ENCODE data around the gene WIPF2.

WIPF2 gene

GRCh38 chr17:40278414-40278813 is 59.3 kb downstream of the WIPF2 start:
- no peak overlapping the region for H3K4me3 ChIP-seq (ENCODE audit: low read length)

GRCh38 chr17:40279402-40279801 is 60.3 kb downstream of the WIPF2 start:
- H3K4me3 ChIP-seq (ENCODE audit: low read length): no peak overlapping the region
- DNase-seq (ENCODE audit: low read depth): no peak
- TF ChIP-seq CTCF (conservative IDR thresholded peaks at IDR 0.05; ENCODE audit: low read length): no peak

More at GRCh38 chr17:40278414-40278813, 59.3 kb downstream of the WIPF2 start:
- no peak for TF ChIP-seq CTCF (conservative IDR thresholded peaks at IDR 0.05; ENCODE audit: low read length)
- no peak for DNase-seq (ENCODE audit: low read depth)

GRCh38 chr17:40281663-40282062 is 62.6 kb downstream of the WIPF2 start:
- DNase-seq (ENCODE audit: low read depth): peak; percentile 9
- no peak for TF ChIP-seq CTCF (conservative IDR thresholded peaks at IDR 0.05; ENCODE audit: low read length)
- no peak overlapping the region for H3K4me3 ChIP-seq (ENCODE audit: low read length)

- no peak for TF ChIP-seq CTCF (conservative IDR thresholded peaks at IDR 0.05; ENCODE audit: low read length)
- peak; percentile 93 for DNase-seq (ENCODE audit: low read depth)
- H3K4me3 ChIP-seq (ENCODE audit: low read length): peak overlapping the region; percentile 47
Observed at GRCh38 chr17:40283662-40284061, 64.6 kb downstream of the WIPF2 start.

- peak overlapping the region; percentile 47 for H3K4me3 ChIP-seq (ENCODE audit: low read length)
- DNase-seq (ENCODE audit: low read depth): peak; percentile 87
- TF ChIP-seq CTCF (conservative IDR thresholded peaks at IDR 0.05; ENCODE audit: low read length): peak; percentile 54
Observed at GRCh38 chr17:40284085-40284713, 65.1 kb downstream of the WIPF2 start.

GRCh38 chr17:40286473-40286872 is 67.4 kb downstream of the WIPF2 start:
- no peak for DNase-seq (ENCODE audit: low read depth)

More at GRCh38 chr17:40286473-40286872, 67.4 kb downstream of the WIPF2 start:
- no peak for TF ChIP-seq CTCF (conservative IDR thresholded peaks at IDR 0.05; ENCODE audit: low read length)
- no peak overlapping the region for H3K4me3 ChIP-seq (ENCODE audit: low read length)

Data from AG10803 (cell line).